Osteoblast (primary cell): ENCODE measurements around the gene SLC7A9. TPM values are rescaled to one million over a fixed set of nuclear protein-coding genes. Genes with fewer than 3 reads are reported as not detected.

ENCODE experiments used
- DNase-seq: peaks from one replicate; pipeline ENCODE4 v3.0.0; 2011; ENCODE audit warnings: low spot score, mixed read lengths; ENCODE audit not compliant: insufficient read length; ENCODE audit errors: missing footprints
- H2AFZ ChIP-seq: 2 replicates; pipeline ENCODE4 v1.6.0; 2011; ENCODE audit warnings: mild to moderate bottlenecking, low read length
- H3K27ac ChIP-seq: 2 replicates; pipeline ENCODE4 v1.5.1; 2011; ENCODE audit warnings: mild to moderate bottlenecking, low read depth, low read length, moderate library complexity
- H3K27me3 ChIP-seq: 2 replicates; pipeline ENCODE4 v1.6.0; 2012; ENCODE audit warnings: mild to moderate bottlenecking, control low read depth, inconsistent platforms, low read length, moderate library complexity; ENCODE audit not compliant: insufficient read depth
- H3K36me3 ChIP-seq: 2 replicates; pipeline ENCODE4 v1.5.1; 2011; ENCODE audit warnings: mild to moderate bottlenecking, low read length, control low read depth, moderate library complexity; ENCODE audit not compliant: insufficient read depth
- H3K4me1 ChIP-seq: 2 replicates; pipeline ENCODE4 v1.5.1; 2011; ENCODE audit warnings: mild to moderate bottlenecking, low read length, control low read depth, moderate library complexity; ENCODE audit not compliant: insufficient read depth
- H3K4me2 ChIP-seq: 2 replicates; pipeline ENCODE4 v1.6.0; 2011; ENCODE audit warnings: mild to moderate bottlenecking, low read length; ENCODE audit not compliant: insufficient read depth
- H3K4me3 ChIP-seq: fragments of 200-600 bp; sonication (generic); 3 replicates; pipeline ENCODE4 v1.5.1; 2012; ENCODE audit warnings: mild to moderate bottlenecking, low read length, inconsistent platforms; ENCODE audit not compliant: insufficient read depth
- H3K79me2 ChIP-seq: 2 replicates; pipeline ENCODE4 v1.6.0; 2012; ENCODE audit warnings: mild to moderate bottlenecking, low read length, control low read depth, inconsistent platforms; ENCODE audit not compliant: insufficient read depth
- H3K9me3 ChIP-seq: 2 replicates; pipeline ENCODE4 v1.5.1; 2011; ENCODE audit warnings: low read depth, low read length, control low read depth
- H4K20me1 ChIP-seq: 2 replicates; pipeline ENCODE4 v1.6.0; 2012; ENCODE audit warnings: mild to moderate bottlenecking, low read length, control low read depth; ENCODE audit not compliant: insufficient read depth
- total RNA-seq: library from RNA; depleted of rRNA; stranded (reverse); fragments of >200 nt; gene quantifications from 2 replicates; pipeline ENCODE4 v1.2.3, GENCODE V29; 2012
- TF ChIP-seq, protein P1 (sequence below): IDR thresholded peaks from 2 replicates; pipeline ENCODE4 v1.5.1; 2011; ENCODE audit warnings: mild to moderate bottlenecking, low read depth, low read length, moderate library complexity; ENCODE audit errors: extremely low read depth

The SLC7A9 gene
- total RNA-seq, 1 donor: under 0.01 TPM

GRCh38 chr19:32875428-32875827, 5.9 kb upstream of the SLC7A9 start:
- H3K79me2 ChIP-seq: no peaks in the 10 kb centered on the region
- H3K4me1 ChIP-seq: peaks cover 5% of the 10 kb centered on the region
- no peaks in the 10 kb centered on the region for H3K9me3 ChIP-seq
- H3K27ac ChIP-seq: no peak overlapping the region
- DNase-seq: no peak
- no peak overlapping the region for H3K4me2 ChIP-seq
- H3K27me3 ChIP-seq: no peaks in the 10 kb centered on the region
- no peak overlapping the region for H2AFZ ChIP-seq
- TF ChIP-seq, protein P1, sequence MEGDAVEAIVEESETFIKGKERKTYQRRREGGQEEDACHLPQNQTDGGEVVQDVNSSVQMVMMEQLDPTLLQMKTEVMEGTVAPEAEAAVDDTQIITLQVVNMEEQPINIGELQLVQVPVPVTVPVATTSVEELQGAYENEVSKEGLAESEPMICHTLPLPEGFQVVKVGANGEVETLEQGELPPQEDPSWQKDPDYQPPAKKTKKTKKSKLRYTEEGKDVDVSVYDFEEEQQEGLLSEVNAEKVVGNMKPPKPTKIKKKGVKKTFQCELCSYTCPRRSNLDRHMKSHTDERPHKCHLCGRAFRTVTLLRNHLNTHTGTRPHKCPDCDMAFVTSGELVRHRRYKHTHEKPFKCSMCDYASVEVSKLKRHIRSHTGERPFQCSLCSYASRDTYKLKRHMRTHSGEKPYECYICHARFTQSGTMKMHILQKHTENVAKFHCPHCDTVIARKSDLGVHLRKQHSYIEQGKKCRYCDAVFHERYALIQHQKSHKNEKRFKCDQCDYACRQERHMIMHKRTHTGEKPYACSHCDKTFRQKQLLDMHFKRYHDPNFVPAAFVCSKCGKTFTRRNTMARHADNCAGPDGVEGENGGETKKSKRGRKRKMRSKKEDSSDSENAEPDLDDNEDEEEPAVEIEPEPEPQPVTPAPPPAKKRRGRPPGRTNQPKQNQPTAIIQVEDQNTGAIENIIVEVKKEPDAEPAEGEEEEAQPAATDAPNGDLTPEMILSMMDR: no peak
- H3K4me3 ChIP-seq: no peak overlapping the region
- H3K36me3 ChIP-seq: no peaks in the 10 kb centered on the region
- H4K20me1 ChIP-seq: no peaks in the 10 kb centered on the region

DNA sequence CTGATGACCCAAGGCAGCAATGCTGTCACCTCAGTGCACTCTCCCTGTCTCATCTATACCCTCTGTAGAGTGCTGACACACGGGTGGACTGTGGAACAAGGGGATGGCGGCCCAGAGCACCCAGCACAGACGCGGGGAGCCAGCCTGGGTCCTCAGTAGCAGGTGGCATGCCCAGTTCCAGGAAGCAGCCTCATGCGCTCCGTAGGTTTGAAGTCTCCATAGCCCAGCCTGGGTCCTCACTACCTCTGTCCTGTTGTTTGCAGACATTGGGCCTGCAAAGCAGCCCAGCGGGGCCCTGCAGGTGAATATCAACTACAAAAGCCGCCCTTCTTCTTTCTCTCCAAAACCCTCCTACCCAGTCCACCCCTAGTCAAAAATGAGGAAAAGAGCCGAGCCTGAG, 5.0 kb upstream of the SLC7A9 start:
- Histone ChIP-seq H3K36me3 (no peaks in the 10 kb centered on the region), H3K9me3 (no peaks in the 10 kb centered on the region), H3K27me3 (no peaks in the 10 kb centered on the region), H3K4me3 (no peak overlapping the region), H2AFZ (no peak overlapping the region), H4K20me1 (no peaks in the 10 kb centered on the region), H3K79me2 (no peaks in the 10 kb centered on the region), H3K27ac (no peak overlapping the region), H3K4me2 (no peak overlapping the region), H3K4me1 (peaks cover 5% of the 10 kb centered on the region)
- TF ChIP-seq, protein P1: no peak
- peak; percentile 55 for DNase-seq

- H3K36me3 ChIP-seq: no peaks in the 10 kb centered on the region
- DNase-seq: no peak
- no peak overlapping the region for H3K4me2 ChIP-seq
- H3K27ac ChIP-seq: no peak overlapping the region
- H3K4me1 ChIP-seq: peaks cover 5% of the 10 kb centered on the region
- H3K27me3 ChIP-seq: no peaks in the 10 kb centered on the region
- no peak overlapping the region for H2AFZ ChIP-seq
- H3K79me2 ChIP-seq: no peaks in the 10 kb centered on the region
- no peaks in the 10 kb centered on the region for H4K20me1 ChIP-seq
- H3K9me3 ChIP-seq: no peaks in the 10 kb centered on the region
- H3K4me3 ChIP-seq: no peak overlapping the region
- TF ChIP-seq, protein P1: no peak
These were observed 3.8 kb upstream of the SLC7A9 start for GRCh38 chr19:32873247-32873959.

DNA sequence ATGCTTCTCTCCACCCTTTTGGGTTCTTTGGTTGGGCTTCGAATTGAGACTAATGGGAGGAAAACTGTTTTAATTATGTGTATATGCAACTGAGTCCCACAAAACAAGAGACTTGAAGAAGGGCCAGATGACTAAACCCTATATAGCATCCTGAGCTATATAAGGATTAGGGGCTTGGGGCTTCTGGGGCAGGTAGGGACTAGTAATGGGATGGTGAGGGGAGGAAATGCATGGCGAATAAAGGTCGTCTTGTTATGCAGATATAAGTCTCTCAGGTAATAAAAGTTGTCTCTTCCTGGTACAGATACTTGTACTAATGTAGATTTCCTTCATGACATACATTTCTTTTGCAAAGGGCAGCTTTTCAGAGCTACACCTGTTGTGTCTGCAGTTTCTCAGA, 2.8 kb upstream of the SLC7A9 start:
- Histone ChIP-seq H2AFZ (no peak overlapping the region), H4K20me1 (no peaks in the 10 kb centered on the region), H3K4me2 (no peak overlapping the region), H3K9me3 (no peaks in the 10 kb centered on the region), H3K27ac (no peak overlapping the region), H3K4me3 (no peak overlapping the region), H3K36me3 (no peaks in the 10 kb centered on the region), H3K4me1 (peaks cover 4% of the 10 kb centered on the region), H3K79me2 (no peaks in the 10 kb centered on the region), H3K27me3 (no peaks in the 10 kb centered on the region)
- DNase-seq: peak; percentile 36
- TF ChIP-seq, protein P1: no peak
